A549 treated with GW870086 at 1 μM for 4 hours (cell line): ENCODE results near the gene CFAP251. TPM values are rescaled to one million over a fixed set of nuclear protein-coding genes. Genes with fewer than 3 reads are reported as not detected.

Experiments used
- total RNA-seq: library from RNA; stranded (reverse); fragments of 200-300 nt; extraction: Qiagen RNA extraction; gene quantifications from 5 replicates; pipeline ENCODE4 v1.2.3, GENCODE V29; 2022; ENCODE audit warnings: low read depth

The CFAP251 gene
- total RNA-seq: 1.4 to 2.3 TPM (median 1.5 TPM) in 5 replicates

DNA sequence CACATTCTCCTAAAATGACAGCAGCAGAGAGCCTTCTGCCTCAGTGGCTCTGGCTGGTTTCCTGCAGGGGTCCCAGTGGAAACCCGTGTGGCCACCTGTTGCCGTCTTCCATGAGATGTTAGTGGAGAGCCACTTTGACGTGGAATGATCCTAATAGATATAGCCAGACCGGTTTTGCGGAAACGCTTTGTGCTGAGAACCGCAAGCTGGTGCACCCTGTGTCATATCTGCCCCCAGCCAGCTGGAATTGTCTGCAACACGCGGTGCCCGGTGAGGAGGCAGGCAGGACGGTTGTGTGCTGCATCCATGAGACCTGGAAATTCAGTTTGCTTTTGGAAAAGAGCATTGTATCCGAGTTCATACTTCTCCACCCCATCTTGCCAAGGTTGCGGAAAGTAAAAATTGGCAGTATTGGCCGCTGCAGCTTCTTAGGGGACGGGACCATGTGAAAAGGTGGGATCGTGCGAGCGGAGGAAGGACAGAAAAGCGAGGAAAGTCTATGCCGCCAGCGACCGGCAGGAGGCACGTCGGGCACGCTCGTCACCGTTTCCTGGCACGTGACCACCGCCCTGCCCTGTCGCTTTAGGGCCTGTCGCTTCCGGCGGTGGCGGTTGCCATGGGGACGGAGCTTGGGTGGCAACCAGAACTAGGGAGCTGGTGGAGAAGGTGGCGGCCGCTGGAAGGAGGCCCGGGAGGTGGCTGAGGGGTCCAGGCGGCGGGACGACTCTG lies at the start of gene CFAP251:
Gene CFAP251 (plus strand): TSS at position 643 of the 729 bp plus-strand sequence. CDS start 2,714 bp downstream, outside the sequence.

GRCh38 chr12:121888478-121889273 lies 29.7 kb upstream of the CFAP251 start, which contains the start of gene PSMD9:
Gene PSMD9 (plus strand): TSS chr12:121888790. CDS start chr12:121888857, 67 bp downstream.

GRCh38 chr12:122021822-122022392 lies 103.5 kb downstream of the CFAP251 start, which contains the start of gene BCL7A:
Gene BCL7A (plus strand): TSS chr12:122021884. CDS start chr12:122022092, 208 bp downstream.

Other genes with a start within 250 kb of the CFAP251 start
- gene MORN3, start 248.9 kb upstream of the CFAP251 start, total RNA-seq: 0.10 to 0.35 TPM (median 0.21 TPM) in 5 replicates
- 13.9 to 20.5 TPM (median 18.8 TPM) in 5 replicates for gene TMEM120B, start 205.8 kb upstream of the CFAP251 start, total RNA-seq
- gene RHOF, start 124.9 kb upstream of the CFAP251 start, total RNA-seq: 92.2 to 117 TPM (median 113 TPM) in 5 replicates
- 10.2 to 14.7 TPM (median 13.0 TPM) in 5 replicates for gene SETD1B, start 114.6 kb upstream of the CFAP251 start, total RNA-seq
- gene HPD, start 59.7 kb upstream of the CFAP251 start, total RNA-seq: 1.6 to 2.2 TPM (median 2.0 TPM) in 5 replicates
- 113 to 168 TPM (median 127 TPM) in 5 replicates for gene PSMD9, start 29.8 kb upstream of the CFAP251 start, total RNA-seq
- gene BCL7A, start 103.3 kb downstream of the CFAP251 start, total RNA-seq: 9.6 to 12.2 TPM (median 11.6 TPM) in 5 replicates
- gene MLXIP, start 160.2 kb downstream of the CFAP251 start, total RNA-seq: 35.4 to 51.5 TPM (median 46.3 TPM) in 5 replicates